ENCODE data around the gene CCN5.

CCN5 gene

DNA sequence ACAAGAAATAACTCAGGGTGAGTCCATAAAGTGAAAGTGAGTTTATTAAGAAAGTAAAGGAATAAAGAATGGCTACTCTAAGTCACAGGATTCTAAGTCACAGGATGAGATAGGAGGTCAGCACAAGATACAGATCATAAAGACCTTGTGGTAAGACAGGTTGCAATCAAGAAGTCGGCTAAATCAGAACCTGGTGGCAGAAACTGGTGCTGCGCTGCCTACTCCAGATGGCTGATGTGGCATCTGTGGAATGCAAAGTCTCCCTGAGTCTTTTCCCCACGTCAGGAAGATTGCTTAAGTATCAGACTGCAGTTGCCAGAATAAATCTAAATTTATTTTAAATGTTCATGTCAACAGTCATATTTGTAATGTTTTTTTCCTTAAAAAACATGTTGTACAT is 19.8 kb downstream of the CCN5 start:
- TF ChIP-seq, protein P1, sequence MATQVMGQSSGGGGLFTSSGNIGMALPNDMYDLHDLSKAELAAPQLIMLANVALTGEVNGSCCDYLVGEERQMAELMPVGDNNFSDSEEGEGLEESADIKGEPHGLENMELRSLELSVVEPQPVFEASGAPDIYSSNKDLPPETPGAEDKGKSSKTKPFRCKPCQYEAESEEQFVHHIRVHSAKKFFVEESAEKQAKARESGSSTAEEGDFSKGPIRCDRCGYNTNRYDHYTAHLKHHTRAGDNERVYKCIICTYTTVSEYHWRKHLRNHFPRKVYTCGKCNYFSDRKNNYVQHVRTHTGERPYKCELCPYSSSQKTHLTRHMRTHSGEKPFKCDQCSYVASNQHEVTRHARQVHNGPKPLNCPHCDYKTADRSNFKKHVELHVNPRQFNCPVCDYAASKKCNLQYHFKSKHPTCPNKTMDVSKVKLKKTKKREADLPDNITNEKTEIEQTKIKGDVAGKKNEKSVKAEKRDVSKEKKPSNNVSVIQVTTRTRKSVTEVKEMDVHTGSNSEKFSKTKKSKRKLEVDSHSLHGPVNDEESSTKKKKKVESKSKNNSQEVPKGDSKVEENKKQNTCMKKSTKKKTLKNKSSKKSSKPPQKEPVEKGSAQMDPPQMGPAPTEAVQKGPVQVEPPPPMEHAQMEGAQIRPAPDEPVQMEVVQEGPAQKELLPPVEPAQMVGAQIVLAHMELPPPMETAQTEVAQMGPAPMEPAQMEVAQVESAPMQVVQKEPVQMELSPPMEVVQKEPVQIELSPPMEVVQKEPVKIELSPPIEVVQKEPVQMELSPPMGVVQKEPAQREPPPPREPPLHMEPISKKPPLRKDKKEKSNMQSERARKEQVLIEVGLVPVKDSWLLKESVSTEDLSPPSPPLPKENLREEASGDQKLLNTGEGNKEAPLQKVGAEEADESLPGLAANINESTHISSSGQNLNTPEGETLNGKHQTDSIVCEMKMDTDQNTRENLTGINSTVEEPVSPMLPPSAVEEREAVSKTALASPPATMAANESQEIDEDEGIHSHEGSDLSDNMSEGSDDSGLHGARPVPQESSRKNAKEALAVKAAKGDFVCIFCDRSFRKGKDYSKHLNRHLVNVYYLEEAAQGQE (IDR thresholded peaks at IDR 0.05; ENCODE audit: insufficient replicate concordance, low read depth) = no peak
- TF ChIP-seq, protein P2, sequence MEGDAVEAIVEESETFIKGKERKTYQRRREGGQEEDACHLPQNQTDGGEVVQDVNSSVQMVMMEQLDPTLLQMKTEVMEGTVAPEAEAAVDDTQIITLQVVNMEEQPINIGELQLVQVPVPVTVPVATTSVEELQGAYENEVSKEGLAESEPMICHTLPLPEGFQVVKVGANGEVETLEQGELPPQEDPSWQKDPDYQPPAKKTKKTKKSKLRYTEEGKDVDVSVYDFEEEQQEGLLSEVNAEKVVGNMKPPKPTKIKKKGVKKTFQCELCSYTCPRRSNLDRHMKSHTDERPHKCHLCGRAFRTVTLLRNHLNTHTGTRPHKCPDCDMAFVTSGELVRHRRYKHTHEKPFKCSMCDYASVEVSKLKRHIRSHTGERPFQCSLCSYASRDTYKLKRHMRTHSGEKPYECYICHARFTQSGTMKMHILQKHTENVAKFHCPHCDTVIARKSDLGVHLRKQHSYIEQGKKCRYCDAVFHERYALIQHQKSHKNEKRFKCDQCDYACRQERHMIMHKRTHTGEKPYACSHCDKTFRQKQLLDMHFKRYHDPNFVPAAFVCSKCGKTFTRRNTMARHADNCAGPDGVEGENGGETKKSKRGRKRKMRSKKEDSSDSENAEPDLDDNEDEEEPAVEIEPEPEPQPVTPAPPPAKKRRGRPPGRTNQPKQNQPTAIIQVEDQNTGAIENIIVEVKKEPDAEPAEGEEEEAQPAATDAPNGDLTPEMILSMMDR (IDR thresholded peaks at IDR 0.05; ENCODE audit: insufficient read depth, low read length) = no peak
- no peak for TF ChIP-seq GABPA (IDR thresholded peaks at IDR 0.05; ENCODE audit: low read depth)
- no peak for TF ChIP-seq POLR2AphosphoS5 (IDR thresholded peaks at IDR 0.05; ENCODE audit: low read depth)
- TF ChIP-seq SPI1 (IDR thresholded peaks at IDR 0.05; ENCODE audit: borderline replicate concordance, low read depth) = no peak
- H3K4me3 ChIP-seq (replicated peaks; ENCODE audit: insufficient read depth, low read length) = no peak overlapping the region
- H3K27me3 ChIP-seq (ENCODE audit: insufficient read depth, poor library complexity, severe bottlenecking) = no peaks in the 10 kb centered on the region
- no peak overlapping the region for H3K27ac ChIP-seq (replicated peaks)
- no peak for DNase-seq (ENCODE audit: low read depth in 1 of 2, low spot score in 1 of 2)

DNA sequence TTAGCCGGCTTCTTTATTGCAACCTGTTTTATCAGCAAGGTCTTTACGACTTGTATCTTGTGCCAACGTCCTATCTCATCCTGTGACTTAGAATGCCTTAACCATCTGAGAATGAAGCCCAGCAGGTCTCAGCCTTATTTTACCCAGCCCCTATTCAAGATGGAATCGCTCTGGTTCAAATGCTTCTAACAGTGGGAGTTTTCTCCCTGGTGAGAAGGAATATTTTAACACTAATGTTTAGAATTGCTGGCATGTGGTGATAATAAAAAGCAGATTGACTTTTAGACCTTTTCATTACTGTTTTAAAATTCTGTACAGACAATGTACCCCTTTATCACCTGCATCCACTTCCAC is 20.6 kb downstream of the CCN5 start:
- Histone ChIP-seq H3K27ac (replicated peaks) (peak overlapping the region; percentile 42), H3K4me3 (replicated peaks; ENCODE audit: insufficient read depth, low read length) (no peak overlapping the region), H3K27me3 (ENCODE audit: insufficient read depth, poor library complexity, severe bottlenecking) (no peaks in the 10 kb centered on the region)
- no peak for TF ChIP-seq GABPA (IDR thresholded peaks at IDR 0.05; ENCODE audit: low read depth)
- TF ChIP-seq, protein P1 (IDR thresholded peaks at IDR 0.05; ENCODE audit: insufficient replicate concordance, low read depth) = no peak
- no peak for TF ChIP-seq POLR2AphosphoS5 (IDR thresholded peaks at IDR 0.05; ENCODE audit: low read depth)
- TF ChIP-seq, protein P2 (IDR thresholded peaks at IDR 0.05; ENCODE audit: insufficient read depth, low read length) = no peak
- TF ChIP-seq SPI1 (IDR thresholded peaks at IDR 0.05; ENCODE audit: borderline replicate concordance, low read depth) = no peak
- no peak for DNase-seq (ENCODE audit: low read depth in 1 of 2, low spot score in 1 of 2)

DNA sequence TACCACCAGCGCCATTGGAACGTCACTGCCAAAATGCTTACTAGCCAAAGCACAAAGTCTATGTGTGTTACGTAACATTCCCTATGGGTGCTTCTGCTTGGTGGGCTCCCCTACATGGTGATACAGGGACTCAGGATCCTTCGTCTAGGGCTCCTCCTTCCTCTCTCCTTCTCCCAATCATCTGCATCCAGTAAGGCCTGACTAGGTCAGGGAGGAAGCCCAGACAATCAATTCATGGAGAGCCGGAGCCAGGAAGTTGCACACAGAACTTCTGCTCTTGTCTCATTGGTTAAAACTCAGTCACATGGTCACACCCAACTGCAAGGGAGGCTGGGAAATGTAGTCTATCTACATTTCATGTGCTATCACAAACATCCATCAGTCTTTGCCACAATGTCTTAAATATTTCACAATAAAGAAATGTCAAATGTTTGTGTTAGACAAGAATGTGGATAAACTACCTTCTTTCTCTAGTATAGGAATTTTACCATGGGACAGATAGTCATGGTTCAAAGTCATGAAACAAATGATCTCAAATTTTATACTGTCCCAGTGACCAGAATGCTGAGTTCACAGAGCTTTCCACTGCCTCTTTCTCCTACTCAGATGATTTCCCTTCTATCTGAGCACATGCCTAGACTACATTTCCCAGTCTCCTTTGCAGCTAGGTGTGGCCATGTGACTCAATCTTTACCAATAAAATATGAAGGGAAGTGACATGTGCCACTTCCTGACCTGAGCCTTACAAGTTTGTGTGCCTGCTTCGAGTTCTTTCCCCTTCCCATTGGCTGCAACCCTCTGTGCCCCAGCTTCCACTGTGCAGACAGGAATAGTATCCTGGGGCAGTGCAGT is 21.2 kb downstream of the CCN5 start:
- TF ChIP-seq, protein P1 (IDR thresholded peaks at IDR 0.05; ENCODE audit: insufficient replicate concordance, low read depth) = no peak
- TF ChIP-seq, protein P2 (IDR thresholded peaks at IDR 0.05; ENCODE audit: insufficient read depth, low read length) = no peak
- no peak for TF ChIP-seq POLR2AphosphoS5 (IDR thresholded peaks at IDR 0.05; ENCODE audit: low read depth)
- TF ChIP-seq SPI1 (IDR thresholded peaks at IDR 0.05; ENCODE audit: borderline replicate concordance, low read depth) = peak; percentile 73; the same call in 1 of the 2 replicates
- TF ChIP-seq GABPA (IDR thresholded peaks at IDR 0.05; ENCODE audit: low read depth) = peak; percentile 70
- Histone ChIP-seq H3K27ac (replicated peaks) (peak overlapping the region; percentile 42), H3K27me3 (ENCODE audit: insufficient read depth, poor library complexity, severe bottlenecking) (no peaks in the 10 kb centered on the region), H3K4me3 (replicated peaks; ENCODE audit: insufficient read depth, low read length) (no peak overlapping the region)
- DNase-seq (ENCODE audit: low read depth in 1 of 2, low spot score in 1 of 2) = peak; percentile 87 to 92

Measured in HL-60 (cell line).